ENCODE results near the gene CCDC74B.
"Not testable (repeated sequence)": the region's sequence is repeated elsewhere in the genome, so short reads cannot be mapped to it uniquely, and the experiment has no call there.

GRCh38 chr2:130157825-130158514 is 13.1 kb upstream of the CCDC74B start:
- not testable (repeated sequence) for TF ChIP-seq E2F6 (IDR thresholded peaks at IDR 0.05); CTCF (IDR thresholded peaks at IDR 0.05; ENCODE audit: control extremely low read depth in 1 of 3, insufficient read depth in 1 of 3, low read depth in 1 of 3, low read length in 3 of 3); EP300 (IDR thresholded peaks at IDR 0.05; ENCODE audit: borderline replicate concordance in 1 of 2, low read depth in 2 of 2, low read length in 2 of 2); EZH2 (IDR thresholded peaks at IDR 0.05; ENCODE audit: low read depth, low read length, severe bottlenecking); JUND (IDR thresholded peaks at IDR 0.05; ENCODE audit: low read length); RNF2 (IDR thresholded peaks at IDR 0.05; ENCODE audit: borderline replicate concordance, low read depth, low read length, missing control alignments, poor library complexity, severe bottlenecking); POLR2AphosphoS5 (IDR thresholded peaks at IDR 0.05; ENCODE audit: low read depth, low read length); POLR2A (IDR thresholded peaks at IDR 0.05; ENCODE audit: control extremely low read depth in 1 of 2, low read depth in 2 of 2, low read length in 2 of 2)

Measured in H1 (cell line).